Stomach (tissue), 4 donors: ENCODE measurements around the gene MCTP2.

ENCODE experiments used
- EP300 ChIP-seq: sonication (generic); formaldehyde crosslinking; IDR thresholded peaks from one replicate; pipeline ENCODE4 v1.6.1; 2017; ENCODE audit warnings: antibody characterized with exemption
- POLR2A ChIP-seq, 4 donors: fragments of 450-650 bp; IDR thresholded peaks; one replicate each; pipeline ENCODE4 v1.6.1; 2016; ENCODE audit warnings: antibody characterized with exemption in 4 of 4, control low read depth in 2 of 4, mild to moderate bottlenecking in 1 of 4, moderate library complexity in 1 of 4
- POLR2AphosphoS5 ChIP-seq, 3 donors: sonication (generic); formaldehyde crosslinking; IDR thresholded peaks; one replicate each; pipeline ENCODE4 v1.6.1; 2016; ENCODE audit warnings: antibody characterized with exemption in 3 of 3
- TF ChIP-seq, protein P1 (sequence below), 7 experiments: fragments of 450-650 bp in 4 of 7; fragments of 200-600 bp in 3 of 7; sonication (generic) in 3 of 7; IDR thresholded peaks; one replicate each; pipeline ENCODE4 v1.5.1; 2016 to 2019; ENCODE audit warnings: antibody characterized with exemption in 7 of 7, control low read depth in 2 of 7, mild to moderate bottlenecking in 1 of 7

DNA sequence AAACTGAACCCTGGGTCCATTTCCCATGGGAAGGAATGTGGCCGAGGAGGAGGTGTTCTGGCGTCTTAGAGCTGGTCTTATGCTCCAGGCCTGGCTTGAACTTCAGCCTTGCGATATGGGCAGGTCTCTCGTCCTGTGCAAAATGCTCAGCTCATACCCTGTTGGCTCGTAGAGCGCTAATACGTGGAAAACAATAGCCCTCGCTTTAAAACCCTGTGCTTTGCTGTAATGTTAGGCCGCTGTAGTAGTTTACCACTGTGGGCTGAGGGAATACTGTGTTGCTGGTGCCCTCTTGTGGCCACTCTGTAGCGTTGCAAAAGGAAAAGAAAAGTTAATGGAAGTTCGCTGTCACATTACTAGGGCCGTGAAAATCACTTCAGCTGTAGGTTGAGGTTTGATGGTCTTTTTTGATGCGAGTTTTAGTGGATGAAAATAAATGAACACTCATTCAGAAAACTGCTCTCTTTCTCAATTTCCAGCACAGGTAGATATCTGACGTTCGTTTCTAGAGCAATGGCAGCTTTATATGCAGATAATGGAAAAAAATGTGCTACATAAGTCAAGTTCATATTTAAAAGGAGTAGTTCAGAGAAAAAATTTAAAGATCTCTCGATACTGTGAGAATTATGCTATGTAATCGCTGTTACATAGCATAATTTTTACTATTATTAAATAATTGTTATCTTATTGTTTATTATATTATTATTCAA, 92.9 kb downstream of the MCTP2 start:
- peak in 1 of 3 donors; percentile 44 for TF ChIP-seq POLR2AphosphoS5 (IDR thresholded peaks at IDR 0.05)
- no peak for TF ChIP-seq POLR2A (IDR thresholded peaks at IDR 0.05)
- TF ChIP-seq, protein P1, sequence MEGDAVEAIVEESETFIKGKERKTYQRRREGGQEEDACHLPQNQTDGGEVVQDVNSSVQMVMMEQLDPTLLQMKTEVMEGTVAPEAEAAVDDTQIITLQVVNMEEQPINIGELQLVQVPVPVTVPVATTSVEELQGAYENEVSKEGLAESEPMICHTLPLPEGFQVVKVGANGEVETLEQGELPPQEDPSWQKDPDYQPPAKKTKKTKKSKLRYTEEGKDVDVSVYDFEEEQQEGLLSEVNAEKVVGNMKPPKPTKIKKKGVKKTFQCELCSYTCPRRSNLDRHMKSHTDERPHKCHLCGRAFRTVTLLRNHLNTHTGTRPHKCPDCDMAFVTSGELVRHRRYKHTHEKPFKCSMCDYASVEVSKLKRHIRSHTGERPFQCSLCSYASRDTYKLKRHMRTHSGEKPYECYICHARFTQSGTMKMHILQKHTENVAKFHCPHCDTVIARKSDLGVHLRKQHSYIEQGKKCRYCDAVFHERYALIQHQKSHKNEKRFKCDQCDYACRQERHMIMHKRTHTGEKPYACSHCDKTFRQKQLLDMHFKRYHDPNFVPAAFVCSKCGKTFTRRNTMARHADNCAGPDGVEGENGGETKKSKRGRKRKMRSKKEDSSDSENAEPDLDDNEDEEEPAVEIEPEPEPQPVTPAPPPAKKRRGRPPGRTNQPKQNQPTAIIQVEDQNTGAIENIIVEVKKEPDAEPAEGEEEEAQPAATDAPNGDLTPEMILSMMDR (IDR thresholded peaks at IDR 0.05), result peak in 5 of 7 experiments; percentile 79 to 95 (median 88)
- no peak for TF ChIP-seq EP300
